WTC11 (cell line): ENCODE results near the gene POU2F1. TPM values are rescaled to one million over a fixed set of nuclear protein-coding genes. Genes with fewer than 3 reads are reported as not detected.

Source experiments
- ATAC-seq: fragments of 200-7000 bp; cut with Tn5 transposase; 2 replicates; pipeline ENCODE4 v1.10.0; 2021; ENCODE audit warnings: mild to moderate bottlenecking, moderate library complexity
- CTCF ChIA-PET: fragments of 300-600 bp; sonication (Branson Sonifier 250); formaldehyde crosslinking; loops from one replicate; lab custom pipeline; 2021; ENCODE audit warnings: antibody characterized with exemption; lab: Charles Lee
- POLR2A ChIA-PET: fragments of 350-600 bp; sonication (Branson Sonifier 250); formaldehyde crosslinking; loops from one replicate; lab custom pipeline; 2021; ENCODE audit warnings: antibody characterized with exemption; lab: Charles Lee
- DNase-seq: peaks from one replicate; pipeline ENCODE4 v3.0.0; 2021; ENCODE audit warnings: low spot score
- H3K27ac Mint-ChIP-seq: 2 replicates; pipeline ENCODE4 v1.8.0; 2021; ENCODE audit warnings: mixed read lengths
- H3K27me3 Mint-ChIP-seq: 2 replicates; pipeline ENCODE4 v1.8.0; 2021; ENCODE audit warnings: low read depth, mild to moderate bottlenecking, moderate library complexity, mixed read lengths
- H3K36me3 Mint-ChIP-seq: 2 replicates; pipeline ENCODE4 v1.8.0; 2021; ENCODE audit warnings: mixed read lengths
- H3K4me1 Mint-ChIP-seq: 2 replicates; pipeline ENCODE4 v1.8.0; 2022; ENCODE audit warnings: mixed read lengths
- H3K4me3 Mint-ChIP-seq: 2 replicates; pipeline ENCODE4 v1.8.0; 2021; ENCODE audit warnings: mild to moderate bottlenecking, moderate library complexity, mixed read lengths
- H3K9me3 Mint-ChIP-seq: 2 replicates; pipeline ENCODE4 v1.8.0; 2021; ENCODE audit warnings: mixed read lengths
- EMX1 ChIP-seq: fragments of 250-450 bp; sonication (Bioruptor Pico); IDR thresholded peaks from 2 replicates; pipeline ENCODE4 v1.8.0; 2021; ENCODE audit warnings: mild to moderate bottlenecking
- FOXJ3 ChIP-seq: sonication (generic); formaldehyde crosslinking; IDR thresholded peaks from 2 replicates; pipeline ENCODE4 v1.9.0; 2021; ENCODE audit warnings: missing genetic modification reagents, mild to moderate bottlenecking, borderline replicate concordance
- GTF2I ChIP-seq: fragments of 250-450 bp; sonication (Bioruptor Pico); conservative IDR thresholded peaks from 2 replicates; pipeline ENCODE4 v1.4.0; 2021; ENCODE audit warnings: mild to moderate bottlenecking
- JAZF1 ChIP-seq: fragments of 250-450 bp; sonication (Bioruptor Pico); IDR thresholded peaks from 2 replicates; pipeline ENCODE4 v1.9.0; 2021; ENCODE audit warnings: moderate library complexity, mild to moderate bottlenecking, inconsistent platforms
- KAT7 ChIP-seq: sonication (generic); formaldehyde crosslinking; IDR thresholded peaks from 2 replicates; pipeline ENCODE4 v1.8.1; 2023; ENCODE audit warnings: missing genetic modification reagents, mild to moderate bottlenecking, borderline replicate concordance
- MXD4 ChIP-seq: fragments of 250-450 bp; sonication (Bioruptor Pico); IDR thresholded peaks from 2 replicates; pipeline ENCODE4 v1.8.0; 2021; ENCODE audit warnings: mild to moderate bottlenecking, moderate library complexity, borderline replicate concordance
- NR2C2 ChIP-seq: sonication (generic); formaldehyde crosslinking; IDR thresholded peaks from 2 replicates; pipeline ENCODE4 v1.8.0; 2022; ENCODE audit warnings: mild to moderate bottlenecking, missing genetic modification reagents
- TCF7 ChIP-seq: sonication (generic); formaldehyde crosslinking; IDR thresholded peaks from 2 replicates; pipeline ENCODE4 v1.8.0; 2022; ENCODE audit warnings: mild to moderate bottlenecking, low read depth, missing genetic modification reagents, moderate library complexity
- ZNF263 ChIP-seq: sonication (generic); formaldehyde crosslinking; IDR thresholded peaks from 2 replicates; pipeline ENCODE4 v1.8.1; 2022; ENCODE audit warnings: low read depth, mild to moderate bottlenecking, moderate library complexity, missing genetic modification reagents
- ZNF317 ChIP-seq: sonication (generic); formaldehyde crosslinking; IDR thresholded peaks from 2 replicates; pipeline ENCODE4 v1.8.1; 2023; ENCODE audit warnings: low read depth, mild to moderate bottlenecking, moderate library complexity, missing genetic modification reagents, borderline replicate concordance
- ZNF416 ChIP-seq: fragments of 250-450 bp; sonication (Bioruptor Pico); IDR thresholded peaks from 2 replicates; pipeline ENCODE4 v1.9.0; 2021; ENCODE audit warnings: mild to moderate bottlenecking, inconsistent platforms
- total RNA-seq: library from RNA; stranded (reverse); gene quantifications from 3 replicates; pipeline ENCODE4 v1.2.3, GENCODE V29; 2021
- TF ChIP-seq, protein P1 (sequence below): sonication (generic); formaldehyde crosslinking; IDR thresholded peaks from 2 replicates; pipeline ENCODE4 v1.8.0; 2022; ENCODE audit warnings: mild to moderate bottlenecking, missing genetic modification reagents
- TF ChIP-seq, protein P2 (sequence below): fragments of 250-450 bp; sonication (Bioruptor Pico); conservative IDR thresholded peaks from 2 replicates; pipeline ENCODE4 v1.9.0; 2021; ENCODE audit warnings: mild to moderate bottlenecking
- TF ChIP-seq, protein P3 (sequence below): sonication (generic); formaldehyde crosslinking; IDR thresholded peaks from 2 replicates; pipeline ENCODE4 v1.8.0; 2023; ENCODE audit warnings: missing genetic modification reagents, mild to moderate bottlenecking, borderline replicate concordance
- TF ChIP-seq, protein P4 (sequence below): fragments of 250-450 bp; sonication (Bioruptor Pico); IDR thresholded peaks from 2 replicates; pipeline ENCODE4 v2.1.2; 2022; ENCODE audit warnings: mild to moderate bottlenecking, moderate library complexity
- TF ChIP-seq, protein P5 (sequence below): sonication (generic); formaldehyde crosslinking; IDR thresholded peaks from 2 replicates; pipeline ENCODE4 v1.8.0; 2023; ENCODE audit warnings: mild to moderate bottlenecking, missing genetic modification reagents

POU2F1 gene
- total RNA-seq, 1 experiment from 2014 or later = 51.3 TPM

DNA sequence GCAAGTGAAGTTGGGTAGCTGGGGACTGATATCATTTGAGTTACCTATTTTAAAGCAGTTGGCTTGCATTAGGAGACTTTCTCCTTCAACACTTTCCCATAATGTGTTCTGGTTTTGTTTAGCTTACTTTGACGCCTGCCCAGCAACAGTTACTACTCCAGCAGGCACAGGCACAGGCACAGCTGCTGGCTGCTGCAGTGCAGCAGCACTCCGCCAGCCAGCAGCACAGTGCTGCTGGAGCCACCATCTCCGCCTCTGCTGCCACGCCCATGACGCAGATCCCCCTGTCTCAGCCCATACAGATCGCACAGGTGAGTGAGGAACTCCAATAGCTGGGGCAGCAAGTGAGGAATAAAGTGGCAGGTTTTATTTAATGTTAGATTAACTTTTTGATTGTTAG lies 153.3 kb downstream of the POU2F1 start (continued):
- TF ChIP-seq FOXJ3 (CRISPR knock-in tag) (no peak), TCF7 (CRISPR knock-in tag) (no peak), EMX1 (no peak)
- TF ChIP-seq, protein P1, sequence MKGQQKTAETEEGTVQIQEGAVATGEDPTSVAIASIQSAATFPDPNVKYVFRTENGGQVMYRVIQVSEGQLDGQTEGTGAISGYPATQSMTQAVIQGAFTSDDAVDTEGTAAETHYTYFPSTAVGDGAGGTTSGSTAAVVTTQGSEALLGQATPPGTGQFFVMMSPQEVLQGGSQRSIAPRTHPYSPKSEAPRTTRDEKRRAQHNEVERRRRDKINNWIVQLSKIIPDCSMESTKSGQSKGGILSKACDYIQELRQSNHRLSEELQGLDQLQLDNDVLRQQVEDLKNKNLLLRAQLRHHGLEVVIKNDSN = no peak
- TF ChIP-seq, protein P2, sequence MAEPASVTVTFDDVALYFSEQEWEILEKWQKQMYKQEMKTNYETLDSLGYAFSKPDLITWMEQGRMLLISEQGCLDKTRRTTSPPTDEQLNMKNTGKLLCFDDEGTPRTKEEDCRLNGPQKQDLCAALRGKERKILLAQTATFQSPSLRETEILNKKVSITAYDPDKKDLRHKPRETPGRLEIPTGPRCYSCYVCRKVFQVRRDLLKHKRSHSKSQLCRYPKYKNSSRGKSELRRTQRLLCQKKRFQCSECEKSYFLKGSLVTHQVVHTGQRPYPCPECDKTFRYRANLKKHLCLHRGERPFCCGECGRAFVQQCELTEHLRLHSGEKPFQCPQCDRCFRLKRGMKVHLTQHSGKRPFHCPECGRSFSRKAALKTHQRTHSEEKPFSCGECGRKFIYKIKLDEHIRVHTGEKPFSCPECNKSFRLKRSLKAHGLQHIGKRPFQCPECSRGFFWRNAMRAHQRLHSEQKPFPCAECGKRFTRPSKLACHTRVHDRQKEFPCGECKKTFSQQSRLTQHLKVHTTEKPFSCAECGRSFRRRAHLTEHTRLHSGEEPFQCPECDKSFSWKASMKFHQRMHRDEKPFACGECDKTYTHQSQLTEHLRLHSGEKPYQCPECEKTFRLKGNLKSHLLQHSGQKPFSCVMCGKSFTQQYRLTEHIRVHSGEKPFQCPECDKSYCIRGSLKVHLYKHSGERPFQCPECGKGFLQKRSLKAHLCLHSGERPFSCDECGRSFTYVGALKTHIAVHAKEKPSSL (CRISPR knock-in tag) = no peak
- TF ChIP-seq, all 79 proteins: peak for 0

DNA sequence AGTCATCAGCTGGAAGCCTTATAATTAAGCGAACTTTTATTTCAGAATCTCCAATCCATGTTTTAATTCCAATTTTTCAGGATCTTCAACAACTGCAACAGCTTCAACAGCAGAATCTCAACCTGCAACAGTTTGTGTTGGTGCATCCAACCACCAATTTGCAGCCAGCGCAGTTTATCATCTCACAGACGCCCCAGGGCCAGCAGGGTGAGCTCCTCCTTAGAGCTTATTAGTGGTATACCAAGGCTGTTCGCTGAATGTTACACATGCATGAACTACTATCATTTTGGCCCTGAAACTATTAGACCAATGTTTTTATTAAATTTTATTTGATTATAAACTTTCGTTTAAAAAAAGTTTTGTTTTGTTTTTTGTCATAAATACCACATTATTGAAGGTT lies 155.3 kb downstream of the POU2F1 start:
- no peaks in the 10 kb centered on the region for H3K9me3 Mint-ChIP-seq
- H3K27me3 Mint-ChIP-seq = no peaks in the 10 kb centered on the region
- H3K4me1 Mint-ChIP-seq = peaks cover 32% of the 10 kb centered on the region
- ATAC-seq (no peak), DNase-seq (no peak)
- H3K27ac Mint-ChIP-seq = no peak overlapping the region
- CTCF ChIA-PET = interaction anchor here (1.1 kb wide), 1 partner anchor 16 kb away, joined by 3 read pairs; no protein-coding TSS in a partner anchor
- H3K36me3 Mint-ChIP-seq = peaks cover 23% of the 10 kb centered on the region
- POLR2A ChIA-PET = no interaction called here
- no peak overlapping the region for H3K4me3 Mint-ChIP-seq
- TF ChIP-seq, protein P3, sequence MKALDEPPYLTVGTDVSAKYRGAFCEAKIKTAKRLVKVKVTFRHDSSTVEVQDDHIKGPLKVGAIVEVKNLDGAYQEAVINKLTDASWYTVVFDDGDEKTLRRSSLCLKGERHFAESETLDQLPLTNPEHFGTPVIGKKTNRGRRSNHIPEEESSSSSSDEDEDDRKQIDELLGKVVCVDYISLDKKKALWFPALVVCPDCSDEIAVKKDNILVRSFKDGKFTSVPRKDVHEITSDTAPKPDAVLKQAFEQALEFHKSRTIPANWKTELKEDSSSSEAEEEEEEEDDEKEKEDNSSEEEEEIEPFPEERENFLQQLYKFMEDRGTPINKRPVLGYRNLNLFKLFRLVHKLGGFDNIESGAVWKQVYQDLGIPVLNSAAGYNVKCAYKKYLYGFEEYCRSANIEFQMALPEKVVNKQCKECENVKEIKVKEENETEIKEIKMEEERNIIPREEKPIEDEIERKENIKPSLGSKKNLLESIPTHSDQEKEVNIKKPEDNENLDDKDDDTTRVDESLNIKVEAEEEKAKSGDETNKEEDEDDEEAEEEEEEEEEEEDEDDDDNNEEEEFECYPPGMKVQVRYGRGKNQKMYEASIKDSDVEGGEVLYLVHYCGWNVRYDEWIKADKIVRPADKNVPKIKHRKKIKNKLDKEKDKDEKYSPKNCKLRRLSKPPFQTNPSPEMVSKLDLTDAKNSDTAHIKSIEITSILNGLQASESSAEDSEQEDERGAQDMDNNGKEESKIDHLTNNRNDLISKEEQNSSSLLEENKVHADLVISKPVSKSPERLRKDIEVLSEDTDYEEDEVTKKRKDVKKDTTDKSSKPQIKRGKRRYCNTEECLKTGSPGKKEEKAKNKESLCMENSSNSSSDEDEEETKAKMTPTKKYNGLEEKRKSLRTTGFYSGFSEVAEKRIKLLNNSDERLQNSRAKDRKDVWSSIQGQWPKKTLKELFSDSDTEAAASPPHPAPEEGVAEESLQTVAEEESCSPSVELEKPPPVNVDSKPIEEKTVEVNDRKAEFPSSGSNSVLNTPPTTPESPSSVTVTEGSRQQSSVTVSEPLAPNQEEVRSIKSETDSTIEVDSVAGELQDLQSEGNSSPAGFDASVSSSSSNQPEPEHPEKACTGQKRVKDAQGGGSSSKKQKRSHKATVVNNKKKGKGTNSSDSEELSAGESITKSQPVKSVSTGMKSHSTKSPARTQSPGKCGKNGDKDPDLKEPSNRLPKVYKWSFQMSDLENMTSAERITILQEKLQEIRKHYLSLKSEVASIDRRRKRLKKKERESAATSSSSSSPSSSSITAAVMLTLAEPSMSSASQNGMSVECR (CRISPR knock-in tag) = no peak
- no peak for TF ChIP-seq NR2C2 (CRISPR knock-in tag)
- TF ChIP-seq ZNF263 = no peak
- no peak for TF ChIP-seq JAZF1 (CRISPR knock-in tag)
- no peak for TF ChIP-seq GTF2I
- TF ChIP-seq, protein P4, sequence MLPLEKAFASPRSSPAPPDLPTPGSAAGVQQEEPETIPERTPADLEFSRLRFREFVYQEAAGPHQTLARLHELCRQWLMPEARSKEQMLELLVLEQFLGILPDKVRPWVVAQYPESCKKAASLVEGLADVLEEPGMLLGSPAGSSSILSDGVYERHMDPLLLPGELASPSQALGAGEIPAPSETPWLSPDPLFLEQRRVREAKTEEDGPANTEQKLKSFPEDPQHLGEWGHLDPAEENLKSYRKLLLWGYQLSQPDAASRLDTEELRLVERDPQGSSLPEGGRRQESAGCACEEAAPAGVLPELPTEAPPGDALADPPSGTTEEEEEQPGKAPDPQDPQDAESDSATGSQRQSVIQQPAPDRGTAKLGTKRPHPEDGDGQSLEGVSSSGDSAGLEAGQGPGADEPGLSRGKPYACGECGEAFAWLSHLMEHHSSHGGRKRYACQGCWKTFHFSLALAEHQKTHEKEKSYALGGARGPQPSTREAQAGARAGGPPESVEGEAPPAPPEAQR = no peak
- TF ChIP-seq ZNF416 (CRISPR knock-in tag) = no peak

DNA sequence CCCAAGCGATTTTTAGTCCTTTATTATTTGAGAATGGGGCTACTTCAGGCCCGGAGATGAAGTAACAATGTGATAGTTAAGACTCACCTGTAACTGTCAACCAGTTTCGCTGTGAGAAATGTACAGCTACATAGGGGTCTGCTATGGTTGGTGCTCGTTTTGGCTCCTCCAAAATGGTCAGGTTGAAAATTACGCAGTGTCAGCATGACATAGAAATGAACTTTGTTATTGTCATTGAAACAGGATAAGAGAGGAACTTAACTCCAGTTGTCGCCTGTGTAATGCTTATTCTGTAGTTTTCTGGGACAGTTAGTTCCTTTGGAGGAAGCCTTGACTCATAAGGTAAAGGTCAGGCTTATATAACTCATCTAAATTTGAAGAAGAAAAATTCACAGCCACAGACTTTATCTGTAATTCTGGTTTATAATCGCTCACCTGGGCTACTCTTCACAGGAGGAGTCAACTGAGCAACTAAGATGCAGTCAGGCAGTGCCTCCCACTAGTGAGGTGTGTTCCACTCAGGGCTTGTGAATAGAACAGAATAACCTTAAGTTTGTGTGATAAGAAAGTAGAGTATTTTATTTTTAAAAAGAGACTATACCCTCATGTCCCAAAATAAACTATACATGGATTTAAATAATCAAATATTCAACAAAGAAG lies 166.7 kb downstream of the POU2F1 start:
- H3K27me3 Mint-ChIP-seq = no peaks in the 10 kb centered on the region
- H3K36me3 Mint-ChIP-seq = peaks cover 39% of the 10 kb centered on the region
- no peaks in the 10 kb centered on the region for H3K4me1 Mint-ChIP-seq
- CTCF ChIA-PET = interaction anchor here (0.6 kb wide), 1 partner anchor 179 kb away, joined by 3 read pairs; no protein-coding TSS in a partner anchor
- H3K9me3 Mint-ChIP-seq = no peaks in the 10 kb centered on the region
- ATAC-seq (no peak), DNase-seq (no peak)
- POLR2A ChIA-PET = no interaction called here
- TF ChIP-seq MXD4 (CRISPR knock-in tag) (no peak), KAT7 (CRISPR knock-in tag) (no peak), ZNF317 (CRISPR knock-in tag) (no peak)
- TF ChIP-seq, protein P5, sequence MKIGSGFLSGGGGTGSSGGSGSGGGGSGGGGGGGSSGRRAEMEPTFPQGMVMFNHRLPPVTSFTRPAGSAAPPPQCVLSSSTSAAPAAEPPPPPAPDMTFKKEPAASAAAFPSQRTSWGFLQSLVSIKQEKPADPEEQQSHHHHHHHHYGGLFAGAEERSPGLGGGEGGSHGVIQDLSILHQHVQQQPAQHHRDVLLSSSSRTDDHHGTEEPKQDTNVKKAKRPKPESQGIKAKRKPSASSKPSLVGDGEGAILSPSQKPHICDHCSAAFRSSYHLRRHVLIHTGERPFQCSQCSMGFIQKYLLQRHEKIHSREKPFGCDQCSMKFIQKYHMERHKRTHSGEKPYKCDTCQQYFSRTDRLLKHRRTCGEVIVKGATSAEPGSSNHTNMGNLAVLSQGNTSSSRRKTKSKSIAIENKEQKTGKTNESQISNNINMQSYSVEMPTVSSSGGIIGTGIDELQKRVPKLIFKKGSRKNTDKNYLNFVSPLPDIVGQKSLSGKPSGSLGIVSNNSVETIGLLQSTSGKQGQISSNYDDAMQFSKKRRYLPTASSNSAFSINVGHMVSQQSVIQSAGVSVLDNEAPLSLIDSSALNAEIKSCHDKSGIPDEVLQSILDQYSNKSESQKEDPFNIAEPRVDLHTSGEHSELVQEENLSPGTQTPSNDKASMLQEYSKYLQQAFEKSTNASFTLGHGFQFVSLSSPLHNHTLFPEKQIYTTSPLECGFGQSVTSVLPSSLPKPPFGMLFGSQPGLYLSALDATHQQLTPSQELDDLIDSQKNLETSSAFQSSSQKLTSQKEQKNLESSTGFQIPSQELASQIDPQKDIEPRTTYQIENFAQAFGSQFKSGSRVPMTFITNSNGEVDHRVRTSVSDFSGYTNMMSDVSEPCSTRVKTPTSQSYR (CRISPR knock-in tag) = no peak
- no peak overlapping the region for H3K4me3 Mint-ChIP-seq
- H3K27ac Mint-ChIP-seq = no peak overlapping the region; the same call in 1 of the 2 replicates
